Body of pancreas (tissue), 4 donors: ENCODE results near the gene UTS2.

ENCODE experiments used
- CTCF ChIP-seq, 7 experiments: fragments of 450-650 bp in 4 of 7; fragments of 200-600 bp in 3 of 7; sonication (generic) in 3 of 7; IDR thresholded peaks; one replicate each; pipeline ENCODE4 v1.5.1; 2016 to 2019; ENCODE audit warnings: antibody characterized with exemption in 7 of 7
- POLR2A ChIP-seq, 3 donors: fragments of 450-650 bp; IDR thresholded peaks; one replicate each; pipeline ENCODE4 v1.6.1; 2016; ENCODE audit warnings: antibody characterized with exemption in 3 of 3, mild to moderate bottlenecking in 2 of 3

- TF ChIP-seq CTCF (IDR thresholded peaks at IDR 0.05) (no peak), POLR2A (IDR thresholded peaks at IDR 0.05) (no peak)
Measured at GRCh38 chr1:7861452-7861851, 8.6 kb upstream of the UTS2 start.
